Posterior cingulate gyrus (tissue), 11 donors: ENCODE results near the gene WSCD2.

Experiments
- DNase-seq, 10 donors: peaks; one replicate each; pipeline versions ENCODE4 v3.0.0 to v3.0.0-alpha.2; 2020 to 2021; ENCODE audit warnings: mixed read lengths in 3 of 10
- intact Hi-C: fragments of 100-400 bp; cut with DNase I; formaldehyde crosslinking; loops from one replicate; pipeline ENCODE4 v1.15.1; 2023

The WSCD2 gene

GRCh38 chr12:108190529-108190928 lies 61.4 kb downstream of the WSCD2 start:
- intact Hi-C loops = loop anchor here (5.0 to 10.0 kb wide), 3 partner anchors 56 to 513 kb away; no protein-coding TSS in a partner anchor
- DNase-seq = peak in 3 of 10 donors; percentile 10 to 66 (median 19)

GRCh38 chr12:108191086-108191485 lies 62.0 kb downstream of the WSCD2 start:
- DNase-seq = no peak
- intact Hi-C loops = loop anchor here (5.0 to 10.0 kb wide), 3 partner anchors 56 to 514 kb away; no protein-coding TSS in a partner anchor

GRCh38 chr12:108191938-108192337 lies 62.9 kb downstream of the WSCD2 start:
- no peak for DNase-seq
- intact Hi-C loops = loop anchor here (5.0 to 10.0 kb wide), 3 partner anchors 57 to 515 kb away; no protein-coding TSS in a partner anchor

GRCh38 chr12:108193493-108193892 lies 64.4 kb downstream of the WSCD2 start:
- intact Hi-C loops = loop anchor here (5.0 to 10.0 kb wide), 3 partner anchors 59 to 516 kb away; no protein-coding TSS in a partner anchor
- no peak for DNase-seq

- peak in 4 of 10 donors; percentile 21 to 85 (median 26) for DNase-seq
- intact Hi-C loops = loop anchor here (5.0 to 10.0 kb wide), 3 partner anchors 59 to 517 kb away; no protein-coding TSS in a partner anchor
Observed at GRCh38 chr12:108193917-108194316, 64.8 kb downstream of the WSCD2 start.

GRCh38 chr12:108194585-108194984 lies 65.5 kb downstream of the WSCD2 start:
- DNase-seq = no peak
- intact Hi-C loops = loop anchor here (5.0 to 10.0 kb wide), 3 partner anchors 60 to 517 kb away; no protein-coding TSS in a partner anchor

GRCh38 chr12:108196319-108196718 lies 67.2 kb downstream of the WSCD2 start:
- no peak for DNase-seq
- intact Hi-C loops = loop anchor here (10.0 kb wide), 1 partner anchor 62 kb away; no protein-coding TSS in a partner anchor

- DNase-seq = no peak
- intact Hi-C loops = loop anchor here (10.0 kb wide), 1 partner anchor 62 kb away; no protein-coding TSS in a partner anchor
Observed at GRCh38 chr12:108196921-108197320, 67.8 kb downstream of the WSCD2 start.

- no peak for DNase-seq
- intact Hi-C loops = loop anchor here (10.0 kb wide), 1 partner anchor 63 kb away; no protein-coding TSS in a partner anchor
Observed at GRCh38 chr12:108198043-108198442, 69.0 kb downstream of the WSCD2 start.

GRCh38 chr12:108199106-108199505 lies 70.0 kb downstream of the WSCD2 start:
- DNase-seq = peak in 1 of 10 donors; percentile 54
- intact Hi-C loops = loop anchor here (10.0 kb wide), 1 partner anchor 64 kb away; no protein-coding TSS in a partner anchor

- DNase-seq = no peak
- intact Hi-C loops = no loop called here
Observed at GRCh38 chr12:108201808-108202207, 72.7 kb downstream of the WSCD2 start.

GRCh38 chr12:108204117-108204987 lies 75.3 kb downstream of the WSCD2 start:
- intact Hi-C loops = no loop called here
- DNase-seq = peak in 1 of 10 donors; percentile 16

- DNase-seq = no peak
- intact Hi-C loops = no loop called here
Observed at GRCh38 chr12:108205864-108206263, 76.8 kb downstream of the WSCD2 start.

- intact Hi-C loops = no loop called here
- peak in 1 of 10 donors; percentile 43 for DNase-seq
Observed at GRCh38 chr12:108207791-108208730, 79.0 kb downstream of the WSCD2 start.

- peak in 1 of 10 donors; percentile 70 for DNase-seq
- intact Hi-C loops = no loop called here
Observed at GRCh38 chr12:108210001-108210400, 80.9 kb downstream of the WSCD2 start.

- intact Hi-C loops = no loop called here
- no peak for DNase-seq
Observed at GRCh38 chr12:108211157-108211556, 82.1 kb downstream of the WSCD2 start.

GRCh38 chr12:108213871-108214445 lies 84.9 kb downstream of the WSCD2 start:
- intact Hi-C loops = no loop called here
- peak in 1 of 10 donors; percentile 32 for DNase-seq

- intact Hi-C loops = no loop called here
- DNase-seq = no peak
Observed at GRCh38 chr12:108214486-108214885, 85.4 kb downstream of the WSCD2 start.

- no peak for DNase-seq
Observed at GRCh38 chr12:108215458-108215857, 86.4 kb downstream of the WSCD2 start.

GRCh38 chr12:108218921-108219320 lies 89.8 kb downstream of the WSCD2 start:
- intact Hi-C loops = no loop called here
- peak in 4 of 10 donors; percentile 19 to 84 (median 35) for DNase-seq

More at GRCh38 chr12:108215458-108215857, 86.4 kb downstream of the WSCD2 start:
- intact Hi-C loops = no loop called here
